C4-2B (cell line): ENCODE data around the gene SLC9B2.
"Not testable (repeated sequence)": the region's sequence is repeated elsewhere in the genome, so short reads cannot be mapped to it uniquely, and the experiment has no call there.

Source experiments
- H3K27ac ChIP-seq: fragments of 450-650 bp; 2 replicates; pipeline ENCODE4 v1.5.1; 2017
- CTCF ChIP-seq: fragments of 450-650 bp; conservative IDR thresholded peaks from 2 replicates; pipeline ENCODE4 v1.5.1; 2017; ENCODE audit warnings: mild to moderate bottlenecking
- ZFX ChIP-seq: fragments of 450-650 bp; IDR thresholded peaks from 2 replicates; pipeline ENCODE4 v1.6.1; 2017

Gene SLC9B2

GRCh38 chr4:102994803-102995202 is 81.8 kb downstream of the SLC9B2 start:
- TF ChIP-seq CTCF = no peak
- TF ChIP-seq ZFX = no peak
- no peak overlapping the region for H3K27ac ChIP-seq

GRCh38 chr4:102993985-102994384 is 82.6 kb downstream of the SLC9B2 start:
- H3K27ac ChIP-seq = not testable (repeated sequence)

- no peak overlapping the region for H3K27ac ChIP-seq
- TF ChIP-seq ZFX = no peak
- TF ChIP-seq CTCF = no peak
Measured at GRCh38 chr4:102988429-102989020, 88.0 kb downstream of the SLC9B2 start.

- H3K27ac ChIP-seq = no peak overlapping the region
- no peak for TF ChIP-seq CTCF
- no peak for TF ChIP-seq ZFX
Measured at GRCh38 chr4:102981005-102981404, 95.6 kb downstream of the SLC9B2 start.
